ENCODE data around the gene EDN3. TPM values are rescaled to one million over a fixed set of nuclear protein-coding genes. Genes with fewer than 3 reads are reported as not detected.

The EDN3 gene
- polyA plus RNA-seq = 10 to 100 TPM; 10.9 to 23.6 TPM

GRCh38 chr20:59300333-59301081 lies at the start of gene EDN3:
TSS of gene EDN3 (plus strand) at chr20:59300611. CDS start at chr20:59300813, 202 bp downstream.
- H3K27ac ChIP-seq (ENCODE audit: low read depth in 2 of 2, low read length in 1 of 2) = peak within 1 kb of the TSS; percentile 14 to 55
- peaks cover 0 to 6% of the 10 kb centered on the region in 2 donors for H3K36me3 ChIP-seq (ENCODE audit: control insufficient read depth in 2 of 2, insufficient read depth in 2 of 2, low read length in 1 of 2)
- 2 to 3% methylated on average over 64 to 77 of the region's 77 CpGs for WGBS, 2 donors
- H3K27me3 ChIP-seq (ENCODE audit: control insufficient read depth in 1 of 2, insufficient read depth in 2 of 2, low read length in 2 of 2) = no peaks in the 10 kb centered on the region
- H3K4me3 ChIP-seq (ENCODE audit: low read depth in 1 of 2, low read length in 2 of 2) = peak within 1 kb of the TSS; percentile 38 to 57
- H3K4me1 ChIP-seq (ENCODE audit: control insufficient read depth in 2 of 2, insufficient read depth in 2 of 2, low read length in 1 of 2) = peaks cover 0 to 6% of the 10 kb centered on the region in 2 donors
- H3K9me3 ChIP-seq (ENCODE audit: control insufficient read depth in 2 of 2, insufficient read depth in 1 of 2, low read depth in 1 of 2, low read length in 1 of 2) = no peaks in the 10 kb centered on the region

GRCh38 chr20:59253325-59253724 lies 47.1 kb upstream of the EDN3 start:
- 62 to 72% methylated on average over 6 of the region's 6 CpGs for WGBS, 2 donors
- no peak overlapping the region for H3K27ac ChIP-seq (ENCODE audit: low read depth in 2 of 2, low read length in 1 of 2)
- no peaks in the 10 kb centered on the region for H3K9me3 ChIP-seq (ENCODE audit: control insufficient read depth in 2 of 2, insufficient read depth in 1 of 2, low read depth in 1 of 2, low read length in 1 of 2)
- H3K4me3 ChIP-seq (ENCODE audit: low read depth in 1 of 2, low read length in 2 of 2) = no peak overlapping the region
- no peaks in the 10 kb centered on the region for H3K4me1 ChIP-seq (ENCODE audit: control insufficient read depth in 2 of 2, insufficient read depth in 2 of 2, low read length in 1 of 2)
- no peaks in the 10 kb centered on the region for H3K27me3 ChIP-seq (ENCODE audit: control insufficient read depth in 1 of 2, insufficient read depth in 2 of 2, low read length in 2 of 2)
- no peaks in the 10 kb centered on the region for H3K36me3 ChIP-seq (ENCODE audit: control insufficient read depth in 2 of 2, insufficient read depth in 2 of 2, low read length in 1 of 2)

GRCh38 chr20:59253779-59254319 lies 46.6 kb upstream of the EDN3 start:
- Histone ChIP-seq H3K27ac (ENCODE audit: low read depth in 2 of 2, low read length in 1 of 2) (no peak overlapping the region), H3K4me1 (ENCODE audit: control insufficient read depth in 2 of 2, insufficient read depth in 2 of 2, low read length in 1 of 2) (no peaks in the 10 kb centered on the region), H3K27me3 (ENCODE audit: control insufficient read depth in 1 of 2, insufficient read depth in 2 of 2, low read length in 2 of 2) (no peaks in the 10 kb centered on the region), H3K4me3 (ENCODE audit: low read depth in 1 of 2, low read length in 2 of 2) (no peak overlapping the region), H3K9me3 (ENCODE audit: control insufficient read depth in 2 of 2, insufficient read depth in 1 of 2, low read depth in 1 of 2, low read length in 1 of 2) (no peaks in the 10 kb centered on the region), H3K36me3 (ENCODE audit: control insufficient read depth in 2 of 2, insufficient read depth in 2 of 2, low read length in 1 of 2) (no peaks in the 10 kb centered on the region)
- 26 to 32% methylated on average over 4 of the region's 4 CpGs for WGBS, 2 donors

- Histone ChIP-seq H3K9me3 (ENCODE audit: control insufficient read depth in 2 of 2, insufficient read depth in 1 of 2, low read depth in 1 of 2, low read length in 1 of 2) (no peaks in the 10 kb centered on the region), H3K27me3 (ENCODE audit: control insufficient read depth in 1 of 2, insufficient read depth in 2 of 2, low read length in 2 of 2) (no peaks in the 10 kb centered on the region), H3K27ac (ENCODE audit: low read depth in 2 of 2, low read length in 1 of 2) (no peak overlapping the region), H3K4me3 (ENCODE audit: low read depth in 1 of 2, low read length in 2 of 2) (no peak overlapping the region), H3K36me3 (ENCODE audit: control insufficient read depth in 2 of 2, insufficient read depth in 2 of 2, low read length in 1 of 2) (no peaks in the 10 kb centered on the region), H3K4me1 (ENCODE audit: control insufficient read depth in 2 of 2, insufficient read depth in 2 of 2, low read length in 1 of 2) (no peaks in the 10 kb centered on the region)
- 81 to 85% methylated on average over 5 of the region's 5 CpGs for WGBS, 2 donors
These were observed 45.2 kb upstream of the EDN3 start for GRCh38 chr20:59255256-59255655.

- Histone ChIP-seq H3K27ac (ENCODE audit: low read depth in 2 of 2, low read length in 1 of 2) (no peak overlapping the region), H3K9me3 (ENCODE audit: control insufficient read depth in 2 of 2, insufficient read depth in 1 of 2, low read depth in 1 of 2, low read length in 1 of 2) (no peaks in the 10 kb centered on the region), H3K4me1 (ENCODE audit: control insufficient read depth in 2 of 2, insufficient read depth in 2 of 2, low read length in 1 of 2) (no peaks in the 10 kb centered on the region), H3K4me3 (ENCODE audit: low read depth in 1 of 2, low read length in 2 of 2) (no peak overlapping the region), H3K27me3 (ENCODE audit: control insufficient read depth in 1 of 2, insufficient read depth in 2 of 2, low read length in 2 of 2) (peaks cover 0 to 3% of the 10 kb centered on the region in 2 donors), H3K36me3 (ENCODE audit: control insufficient read depth in 2 of 2, insufficient read depth in 2 of 2, low read length in 1 of 2) (no peaks in the 10 kb centered on the region)
- 58 to 66% methylated on average over 2 of the region's 2 CpGs for WGBS, 2 donors
These were observed 42.2 kb upstream of the EDN3 start for GRCh38 chr20:59258221-59258621.

GRCh38 chr20:59259946-59260345 lies 40.5 kb upstream of the EDN3 start:
- 90 to 91% methylated on average over 2 of the region's 2 CpGs for WGBS, 2 donors

GRCh38 chr20:59265298-59265697 lies 35.1 kb upstream of the EDN3 start:
- Histone ChIP-seq H3K27me3 (ENCODE audit: control insufficient read depth in 1 of 2, insufficient read depth in 2 of 2, low read length in 2 of 2) (peaks cover 3 to 4% of the 10 kb centered on the region in 2 donors), H3K27ac (ENCODE audit: low read depth in 2 of 2, low read length in 1 of 2) (no peak overlapping the region), H3K36me3 (ENCODE audit: control insufficient read depth in 2 of 2, insufficient read depth in 2 of 2, low read length in 1 of 2) (no peaks in the 10 kb centered on the region), H3K4me3 (ENCODE audit: low read depth in 1 of 2, low read length in 2 of 2) (no peak overlapping the region), H3K9me3 (ENCODE audit: control insufficient read depth in 2 of 2, insufficient read depth in 1 of 2, low read depth in 1 of 2, low read length in 1 of 2) (no peaks in the 10 kb centered on the region), H3K4me1 (ENCODE audit: control insufficient read depth in 2 of 2, insufficient read depth in 2 of 2, low read length in 1 of 2) (no peaks in the 10 kb centered on the region)

More at GRCh38 chr20:59259946-59260345, 40.5 kb upstream of the EDN3 start:
- no peaks in the 10 kb centered on the region for H3K36me3 ChIP-seq (ENCODE audit: control insufficient read depth in 2 of 2, insufficient read depth in 2 of 2, low read length in 1 of 2)
- no peaks in the 10 kb centered on the region for H3K9me3 ChIP-seq (ENCODE audit: control insufficient read depth in 2 of 2, insufficient read depth in 1 of 2, low read depth in 1 of 2, low read length in 1 of 2)
- no peaks in the 10 kb centered on the region for H3K4me1 ChIP-seq (ENCODE audit: control insufficient read depth in 2 of 2, insufficient read depth in 2 of 2, low read length in 1 of 2)
- no peak overlapping the region for H3K27ac ChIP-seq (ENCODE audit: low read depth in 2 of 2, low read length in 1 of 2)
- peaks cover 3 to 4% of the 10 kb centered on the region in 2 donors for H3K27me3 ChIP-seq (ENCODE audit: control insufficient read depth in 1 of 2, insufficient read depth in 2 of 2, low read length in 2 of 2)
- no peak overlapping the region for H3K4me3 ChIP-seq (ENCODE audit: low read depth in 1 of 2, low read length in 2 of 2)

GRCh38 chr20:59268870-59269269 lies 31.5 kb upstream of the EDN3 start:
- Histone ChIP-seq H3K27me3 (ENCODE audit: control insufficient read depth in 1 of 2, insufficient read depth in 2 of 2, low read length in 2 of 2) (peaks cover 0 to 4% of the 10 kb centered on the region in 2 donors), H3K9me3 (ENCODE audit: control insufficient read depth in 2 of 2, insufficient read depth in 1 of 2, low read depth in 1 of 2, low read length in 1 of 2) (no peaks in the 10 kb centered on the region), H3K4me3 (ENCODE audit: low read depth in 1 of 2, low read length in 2 of 2) (no peak overlapping the region), H3K4me1 (ENCODE audit: control insufficient read depth in 2 of 2, insufficient read depth in 2 of 2, low read length in 1 of 2) (no peaks in the 10 kb centered on the region), H3K27ac (ENCODE audit: low read depth in 2 of 2, low read length in 1 of 2) (no peak overlapping the region), H3K36me3 (ENCODE audit: control insufficient read depth in 2 of 2, insufficient read depth in 2 of 2, low read length in 1 of 2) (no peaks in the 10 kb centered on the region)
- WGBS, 2 donors = 68 to 80% methylated on average over 3 of the region's 3 CpGs

GRCh38 chr20:59269411-59270025 lies 30.9 kb upstream of the EDN3 start:
- Histone ChIP-seq H3K4me1 (ENCODE audit: control insufficient read depth in 2 of 2, insufficient read depth in 2 of 2, low read length in 1 of 2) (no peaks in the 10 kb centered on the region), H3K36me3 (ENCODE audit: control insufficient read depth in 2 of 2, insufficient read depth in 2 of 2, low read length in 1 of 2) (no peaks in the 10 kb centered on the region), H3K9me3 (ENCODE audit: control insufficient read depth in 2 of 2, insufficient read depth in 1 of 2, low read depth in 1 of 2, low read length in 1 of 2) (no peaks in the 10 kb centered on the region), H3K27ac (ENCODE audit: low read depth in 2 of 2, low read length in 1 of 2) (no peak overlapping the region), H3K4me3 (ENCODE audit: low read depth in 1 of 2, low read length in 2 of 2) (no peak overlapping the region), H3K27me3 (ENCODE audit: control insufficient read depth in 1 of 2, insufficient read depth in 2 of 2, low read length in 2 of 2) (peaks cover 0 to 4% of the 10 kb centered on the region in 2 donors)
- 57 to 62% methylated on average over 4 of the region's 4 CpGs for WGBS, 2 donors
